Measurements from ENCODE around the gene AATK. TPM values are rescaled to one million over a fixed set of nuclear protein-coding genes. Genes with fewer than 3 reads are reported as not detected.

Gene AATK
- total RNA-seq, 4 donors from 2014 or later, result 4.1 to 17.6 (median 7.4) TPM

GRCh38 chr17:81190591-81190990 is 24.6 kb upstream of the AATK start:
- TF ChIP-seq POLR2A (IDR thresholded peaks at IDR 0.05), result no peak
- no peak for TF ChIP-seq CTCF (IDR thresholded peaks at IDR 0.05)
- Histone ChIP-seq H3K27me3 (no peaks in the 10 kb centered on the region), H3K4me1 (no peaks in the 10 kb centered on the region), H3K27ac (no peak overlapping the region), H3K36me3 (no peaks in the 10 kb centered on the region), H3K4me3 (replicated peaks in 1 of 3) (no peak overlapping the region), H3K9me3 (no peaks in the 10 kb centered on the region)
- intact Hi-C loops (cut with DNase I), result no loop called here
- 96 to 98% methylated on average over 14 to 23 of the region's 28 CpGs for WGBS, 2 donors
- DNase-seq, result no peak

- 95 to 97% methylated on average over 8 to 10 of the region's 27 CpGs for WGBS, 2 donors
- no peak overlapping the region for H3K4me3 ChIP-seq (replicated peaks in 1 of 3)
- TF ChIP-seq CTCF (IDR thresholded peaks at IDR 0.05) (no peak), POLR2A (IDR thresholded peaks at IDR 0.05) (no peak)
- H3K4me1 ChIP-seq, result no peaks in the 10 kb centered on the region
- no peaks in the 10 kb centered on the region for H3K9me3 ChIP-seq
- DNase-seq, result no peak
- H3K36me3 ChIP-seq, result no peaks in the 10 kb centered on the region
- intact Hi-C loops (cut with DNase I), result no loop called here
- H3K27me3 ChIP-seq, result no peaks in the 10 kb centered on the region
- H3K27ac ChIP-seq, result no peak overlapping the region
These were observed 23.9 kb upstream of the AATK start for GRCh38 chr17:81189670-81190530.

GRCh38 chr17:81189016-81189415 is 23.0 kb upstream of the AATK start:
- H3K9me3 ChIP-seq, result no peaks in the 10 kb centered on the region
- no peaks in the 10 kb centered on the region for H3K27me3 ChIP-seq
- DNase-seq, result no peak
- H3K4me3 ChIP-seq (replicated peaks in 1 of 3), result no peak overlapping the region
- 93 to 95% methylated on average over 6 of the region's 7 CpGs for WGBS, 2 donors
- intact Hi-C loops (cut with DNase I), result no loop called here
- no peaks in the 10 kb centered on the region for H3K36me3 ChIP-seq
- H3K4me1 ChIP-seq, result no peaks in the 10 kb centered on the region
- TF ChIP-seq CTCF (IDR thresholded peaks at IDR 0.05), result no peak
- TF ChIP-seq POLR2A (IDR thresholded peaks at IDR 0.05), result no peak
- H3K27ac ChIP-seq, result no peak overlapping the region

- intact Hi-C loops (cut with DNase I), result no loop called here
- Histone ChIP-seq H3K4me3 (replicated peaks in 1 of 3) (no peak overlapping the region), H3K36me3 (no peaks in the 10 kb centered on the region), H3K9me3 (no peaks in the 10 kb centered on the region), H3K4me1 (no peaks in the 10 kb centered on the region), H3K27ac (no peak overlapping the region), H3K27me3 (no peaks in the 10 kb centered on the region)
- TF ChIP-seq POLR2A (IDR thresholded peaks at IDR 0.05) (no peak), CTCF (IDR thresholded peaks at IDR 0.05) (no peak)
- WGBS, 2 donors, result 92 to 95% methylated on average over 11 to 12 of the region's 12 CpGs
- DNase-seq, result no peak
These were observed 22.4 kb upstream of the AATK start for GRCh38 chr17:81188491-81188840.

Data from thyroid gland (tissue), 4 donors.